Body of pancreas (tissue), 4 donors: ENCODE measurements around the gene SLCO3A1.

ENCODE experiments used
- POLR2A ChIP-seq, 3 donors: fragments of 450-650 bp; IDR thresholded peaks; one replicate each; pipeline ENCODE4 v1.6.1; 2016; ENCODE audit warnings: antibody characterized with exemption in 3 of 3, mild to moderate bottlenecking in 2 of 3
- TF ChIP-seq, protein P1 (sequence below), 7 experiments: fragments of 450-650 bp in 4 of 7; fragments of 200-600 bp in 3 of 7; sonication (generic) in 3 of 7; IDR thresholded peaks; one replicate each; pipeline ENCODE4 v1.5.1; 2016 to 2019; ENCODE audit warnings: antibody characterized with exemption in 7 of 7

DNA sequence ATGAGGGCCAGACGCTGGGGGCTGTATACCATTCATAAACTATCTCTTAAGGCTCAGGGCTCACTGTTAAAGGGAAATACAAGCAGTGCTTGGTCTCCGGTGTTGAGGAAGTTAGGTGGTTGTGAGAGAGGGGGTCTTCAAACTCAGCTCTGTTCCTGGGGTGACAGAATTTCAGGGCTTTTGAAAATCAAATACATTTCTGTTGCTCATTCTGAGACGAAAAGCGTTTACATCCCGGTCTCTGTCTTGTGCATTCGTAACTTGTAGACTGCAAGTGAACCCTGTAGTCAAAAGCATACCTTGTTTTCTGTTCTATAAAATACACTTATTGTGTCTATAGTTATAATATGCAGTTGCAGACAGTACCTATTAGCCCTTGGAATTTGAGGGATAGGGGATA lies 1.7 kb downstream of the SLCO3A1 start:
- TF ChIP-seq, protein P1, sequence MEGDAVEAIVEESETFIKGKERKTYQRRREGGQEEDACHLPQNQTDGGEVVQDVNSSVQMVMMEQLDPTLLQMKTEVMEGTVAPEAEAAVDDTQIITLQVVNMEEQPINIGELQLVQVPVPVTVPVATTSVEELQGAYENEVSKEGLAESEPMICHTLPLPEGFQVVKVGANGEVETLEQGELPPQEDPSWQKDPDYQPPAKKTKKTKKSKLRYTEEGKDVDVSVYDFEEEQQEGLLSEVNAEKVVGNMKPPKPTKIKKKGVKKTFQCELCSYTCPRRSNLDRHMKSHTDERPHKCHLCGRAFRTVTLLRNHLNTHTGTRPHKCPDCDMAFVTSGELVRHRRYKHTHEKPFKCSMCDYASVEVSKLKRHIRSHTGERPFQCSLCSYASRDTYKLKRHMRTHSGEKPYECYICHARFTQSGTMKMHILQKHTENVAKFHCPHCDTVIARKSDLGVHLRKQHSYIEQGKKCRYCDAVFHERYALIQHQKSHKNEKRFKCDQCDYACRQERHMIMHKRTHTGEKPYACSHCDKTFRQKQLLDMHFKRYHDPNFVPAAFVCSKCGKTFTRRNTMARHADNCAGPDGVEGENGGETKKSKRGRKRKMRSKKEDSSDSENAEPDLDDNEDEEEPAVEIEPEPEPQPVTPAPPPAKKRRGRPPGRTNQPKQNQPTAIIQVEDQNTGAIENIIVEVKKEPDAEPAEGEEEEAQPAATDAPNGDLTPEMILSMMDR (IDR thresholded peaks at IDR 0.05), result no peak
- no peak for TF ChIP-seq POLR2A (IDR thresholded peaks at IDR 0.05)
